T follicular helper cell (primary cell): ENCODE results near the gene NDUFV1.

Experiments
- DNase-seq: peaks from one replicate; pipeline ENCODE4 v3.0.0-alpha.2; 2020; ENCODE audit warnings: low read depth

The NDUFV1 gene

DNA sequence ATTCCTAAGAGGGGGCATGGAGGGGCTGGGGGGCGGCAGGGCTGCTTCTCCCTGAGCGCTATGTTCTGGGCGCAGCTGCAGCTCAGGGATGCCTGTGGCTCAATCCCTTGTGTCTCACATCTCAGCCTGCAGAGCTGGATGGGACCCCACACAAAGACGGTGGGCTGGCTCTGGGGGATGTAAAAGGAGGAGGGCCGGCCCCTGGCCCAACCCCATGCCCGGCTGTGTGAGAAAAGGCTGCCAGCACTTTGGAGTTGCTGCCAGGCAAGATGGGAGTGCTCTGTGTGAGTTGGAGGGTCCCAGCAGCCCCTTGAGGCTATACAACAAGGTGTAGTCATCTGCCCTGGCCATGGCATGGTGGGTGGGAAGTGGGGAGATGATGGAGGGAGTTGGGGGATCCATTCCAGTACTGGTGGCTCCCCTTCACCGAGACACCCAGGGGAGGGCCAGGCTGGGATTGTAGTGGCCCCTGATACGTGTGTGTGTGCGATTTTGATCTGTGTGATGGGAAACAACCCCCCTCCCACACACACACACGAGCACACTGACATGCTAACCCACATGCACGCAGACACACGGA lies 34.1 kb downstream of the NDUFV1 start:
- no peak for DNase-seq

DNA sequence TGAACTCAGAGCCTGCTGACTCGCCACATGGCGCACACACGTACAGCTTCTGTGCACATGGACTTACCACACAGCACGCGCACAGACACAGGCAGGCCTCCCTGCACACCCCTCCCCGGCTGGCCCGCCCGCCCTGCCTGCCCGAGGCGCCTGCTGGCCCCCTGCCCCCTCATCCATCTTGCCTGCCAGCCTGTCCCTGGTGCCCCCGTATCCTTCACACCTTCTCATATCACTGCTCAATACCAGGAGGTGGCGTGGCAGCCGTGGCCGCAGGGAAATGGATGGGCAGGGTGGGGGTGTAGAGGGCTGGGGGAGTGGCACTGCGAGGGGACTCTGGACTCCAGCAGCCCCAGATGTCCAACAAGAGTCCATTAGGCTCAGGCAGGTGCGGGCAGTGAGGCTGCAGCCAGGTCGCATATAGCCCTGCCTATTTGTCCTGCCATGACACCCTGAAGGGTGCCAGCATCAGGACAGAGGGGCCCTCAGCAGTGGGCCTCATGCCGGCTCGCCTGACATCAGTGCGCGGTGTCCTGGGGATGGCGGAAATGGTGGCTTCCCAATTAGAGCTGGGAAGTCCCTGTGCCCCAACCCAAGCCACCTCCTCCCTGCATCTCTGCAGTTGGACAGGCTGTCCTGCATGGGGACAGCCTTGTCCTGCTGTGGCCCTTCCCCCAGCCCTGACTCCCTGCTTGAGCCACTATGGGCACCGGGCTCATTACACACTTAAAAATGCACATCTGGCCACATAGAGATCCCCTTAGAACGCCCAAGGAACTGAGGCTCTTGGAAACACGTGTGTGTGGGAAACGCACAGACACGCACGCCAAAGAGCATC lies 34.8 kb downstream of the NDUFV1 start:
- no peak for DNase-seq

DNA sequence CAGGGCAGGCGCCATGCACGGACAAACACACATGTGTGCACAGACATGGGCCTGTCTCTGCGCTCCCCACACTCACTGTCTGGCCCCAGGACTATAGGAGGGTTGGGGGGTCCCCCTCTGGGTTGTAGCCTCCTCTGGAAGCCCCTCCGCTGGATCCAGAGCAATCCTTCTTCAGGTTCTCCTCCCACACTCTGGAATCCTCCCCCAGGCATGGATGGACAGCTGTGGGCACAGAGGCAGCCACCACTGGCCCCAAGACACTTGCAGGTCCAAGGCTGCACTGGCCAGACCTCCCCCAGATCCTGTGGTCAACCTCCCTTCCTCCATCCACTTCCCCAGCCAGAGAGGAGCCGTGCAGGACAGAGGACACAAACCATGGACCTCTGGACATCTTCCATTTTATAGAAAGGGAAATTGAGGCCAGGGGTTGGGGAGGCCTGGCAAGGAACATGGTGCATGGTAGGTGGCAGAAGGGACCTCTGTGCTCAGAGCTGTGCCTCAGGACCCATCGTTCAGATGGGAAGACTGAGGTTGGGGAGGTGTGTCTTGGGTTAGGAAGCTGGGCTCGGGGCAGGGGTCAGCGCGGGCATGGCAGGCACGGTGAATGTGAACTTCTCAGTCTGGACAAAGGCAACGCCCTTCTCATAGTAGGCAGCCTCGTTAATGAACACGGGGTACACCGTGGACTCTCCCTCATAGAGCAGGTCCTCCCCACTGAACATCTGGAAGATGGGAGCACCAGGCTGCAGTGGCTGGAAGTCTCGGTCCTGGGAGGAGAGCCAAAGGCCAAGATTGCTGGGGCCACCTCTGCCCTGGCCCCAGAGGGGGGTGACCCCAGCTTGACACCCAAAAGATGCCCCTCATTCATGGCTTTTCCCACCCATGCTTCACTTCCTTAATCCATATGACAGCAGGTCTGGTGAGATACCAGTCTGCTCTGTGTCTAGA lies 35.7 kb downstream of the NDUFV1 start:
- DNase-seq, result no peak

DNA sequence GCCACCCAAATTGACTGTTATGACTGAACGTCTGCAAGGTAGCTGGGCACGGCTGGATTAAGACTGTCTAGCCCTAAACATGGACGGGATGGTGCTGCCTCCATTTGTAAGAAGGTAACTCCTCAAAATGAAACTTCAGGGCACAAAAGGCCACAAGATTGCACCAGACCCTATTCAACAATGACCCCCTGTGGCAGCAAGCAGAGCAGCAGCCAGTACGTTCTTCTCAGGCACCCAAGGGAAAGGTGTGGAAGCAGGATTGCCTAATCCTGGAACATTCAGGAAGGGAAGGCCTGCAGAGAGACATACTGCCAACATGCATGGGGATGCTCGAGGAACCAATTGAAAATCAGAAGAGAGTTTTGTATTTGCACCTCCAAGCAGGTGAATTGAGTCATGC lies 37.3 kb downstream of the NDUFV1 start:
- DNase-seq, result no peak

DNA sequence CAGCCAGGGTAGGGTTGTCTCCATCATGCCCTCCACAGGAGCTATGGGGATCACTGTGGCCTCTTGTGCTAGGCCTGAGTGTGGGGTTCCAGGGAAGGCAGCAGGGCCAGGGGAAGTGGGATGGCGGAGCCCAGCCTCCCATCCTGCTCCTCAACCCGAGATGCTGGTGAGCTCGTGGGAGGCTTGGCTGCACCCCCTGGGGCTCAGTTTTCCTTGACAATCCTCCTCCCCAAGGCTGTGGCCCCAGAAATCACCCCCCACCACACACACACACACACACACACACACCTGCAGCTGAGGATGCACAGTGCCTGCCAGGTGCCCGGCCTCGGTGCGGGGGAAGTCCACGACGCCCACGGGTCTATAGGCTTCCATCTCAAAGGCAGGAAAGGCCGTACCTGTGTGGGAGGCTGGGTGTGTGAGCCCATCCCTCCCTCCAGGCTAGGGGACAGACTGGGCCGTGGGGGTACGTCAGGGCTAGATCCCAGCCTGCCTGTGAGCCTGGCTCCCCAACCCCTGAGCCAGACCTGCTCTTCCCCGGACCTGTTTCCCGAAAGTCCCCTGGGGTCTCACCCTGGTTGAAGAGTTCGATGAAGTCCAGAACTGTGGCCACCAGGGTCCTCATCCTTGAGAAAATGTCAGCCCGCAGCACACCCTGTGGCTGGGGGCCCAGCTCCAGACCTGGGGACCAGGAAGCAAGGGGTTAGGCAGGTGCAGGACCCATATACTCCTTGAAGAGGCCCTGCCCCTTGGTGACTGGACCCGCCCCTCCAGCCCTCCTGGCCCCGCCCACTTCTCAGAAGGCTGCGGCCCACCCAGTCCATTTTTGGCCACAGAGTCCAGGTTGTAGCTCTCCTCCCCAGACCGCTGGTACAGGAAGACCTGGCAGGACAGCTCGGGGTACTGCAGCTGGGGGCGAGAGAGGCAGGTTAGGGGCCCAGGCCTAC lies 38.0 kb downstream of the NDUFV1 start:
- DNase-seq, result no peak

DNA sequence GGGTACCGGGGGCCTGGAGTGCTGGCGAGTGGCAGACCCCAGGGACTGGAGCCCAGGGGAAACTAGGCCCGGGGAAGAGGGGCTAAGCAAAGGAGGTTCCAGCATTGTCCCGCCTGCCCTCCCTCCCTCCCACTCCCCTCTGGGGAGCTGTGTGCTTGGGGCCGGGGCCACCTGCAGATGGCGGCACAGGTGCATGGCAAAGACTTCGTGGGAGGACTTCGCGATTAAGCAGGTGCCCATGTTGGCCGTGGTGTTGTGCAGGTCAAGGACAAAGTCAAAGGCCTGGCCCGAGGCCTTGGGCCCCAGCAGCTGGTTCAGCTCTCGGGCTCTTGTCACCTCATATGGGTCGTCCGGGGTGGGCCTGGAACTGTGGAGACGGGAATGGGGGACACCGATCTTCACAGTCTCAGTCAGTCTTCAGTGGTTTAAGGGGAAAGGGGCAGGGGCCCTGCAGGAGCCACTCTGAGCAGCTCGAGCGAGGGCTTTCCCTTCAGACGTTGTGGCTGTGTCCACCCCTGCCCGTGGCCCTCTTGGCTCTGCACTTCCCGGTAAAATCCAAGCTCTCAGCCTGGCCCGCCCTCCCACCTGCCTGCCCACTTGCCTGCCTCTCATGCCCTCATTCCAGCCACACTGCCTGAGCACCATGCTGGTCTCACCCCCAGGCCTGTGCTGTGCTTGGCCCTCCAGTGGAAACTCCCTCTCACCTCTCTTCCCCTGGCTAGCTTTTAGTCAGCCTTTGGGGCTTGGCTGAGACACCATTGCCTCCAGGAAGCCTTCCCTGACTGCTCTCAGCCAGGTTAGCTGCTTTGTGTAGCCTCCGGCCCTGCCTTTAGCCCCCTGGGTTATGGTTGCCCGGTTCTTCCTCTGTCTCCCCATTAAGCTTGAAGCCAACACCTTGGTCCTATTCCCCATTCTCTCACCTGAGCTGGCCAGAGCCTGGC lies 39.1 kb downstream of the NDUFV1 start:
- no peak for DNase-seq

DNA sequence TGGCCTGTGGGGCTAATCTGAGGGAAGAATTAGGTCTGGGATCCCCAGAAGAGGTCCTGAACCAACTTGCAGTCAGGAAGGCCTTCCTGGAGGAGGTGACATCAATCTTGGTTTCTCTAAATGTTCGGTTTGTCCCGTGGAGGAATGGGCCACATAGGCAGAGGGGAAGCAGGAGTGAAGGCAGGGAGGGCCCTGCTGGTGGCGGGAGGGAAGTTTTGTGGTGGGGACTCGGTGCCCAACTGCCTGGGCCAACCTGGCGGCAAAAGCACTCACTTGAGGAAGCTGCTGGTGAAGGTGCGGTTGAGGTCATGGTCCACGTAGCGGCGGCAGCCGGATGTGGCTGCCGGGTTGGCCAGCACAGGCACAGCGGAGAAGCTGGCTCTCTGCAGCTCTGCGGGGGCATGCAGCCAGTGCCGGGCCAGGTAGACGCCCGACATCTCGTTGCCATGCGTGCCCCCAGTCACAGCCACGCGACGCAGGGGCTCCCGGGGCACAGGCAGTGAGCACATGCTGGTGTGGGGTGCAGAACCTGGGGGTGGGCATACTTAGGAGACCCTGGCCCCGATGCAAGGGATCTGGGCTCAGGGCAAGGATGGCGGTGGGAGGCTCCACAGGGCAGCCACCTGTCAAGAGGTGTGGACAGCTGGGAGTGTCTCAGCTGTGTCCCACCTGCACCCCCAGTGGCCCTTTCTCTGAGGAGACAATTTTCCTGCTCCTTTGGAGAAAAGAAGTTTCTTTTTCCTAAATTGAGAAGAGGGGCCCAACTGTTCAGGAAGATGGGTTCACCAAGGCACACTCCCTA lies 40.0 kb downstream of the NDUFV1 start:
- DNase-seq, result no peak

DNA sequence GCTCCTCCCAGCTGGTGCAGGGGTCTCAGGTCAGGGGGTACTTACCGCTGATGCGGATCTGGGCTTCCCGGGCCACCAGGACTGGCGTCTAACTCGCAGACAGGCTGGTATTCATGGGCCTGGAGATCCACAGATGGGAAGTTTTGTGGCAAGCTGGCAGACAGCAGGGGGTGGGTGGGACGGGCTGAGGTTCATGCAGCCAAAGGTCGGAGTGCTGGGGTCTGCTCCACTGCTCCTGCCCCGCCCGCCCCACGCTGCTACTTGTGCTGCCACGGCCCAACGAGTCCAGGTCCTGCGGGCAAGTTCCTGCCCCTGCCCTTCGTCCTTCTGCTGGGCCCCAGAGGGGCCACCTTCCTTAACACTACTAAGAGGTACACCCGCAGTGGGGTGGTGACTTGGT lies 40.7 kb downstream of the NDUFV1 start:
- DNase-seq, result no peak

DNA sequence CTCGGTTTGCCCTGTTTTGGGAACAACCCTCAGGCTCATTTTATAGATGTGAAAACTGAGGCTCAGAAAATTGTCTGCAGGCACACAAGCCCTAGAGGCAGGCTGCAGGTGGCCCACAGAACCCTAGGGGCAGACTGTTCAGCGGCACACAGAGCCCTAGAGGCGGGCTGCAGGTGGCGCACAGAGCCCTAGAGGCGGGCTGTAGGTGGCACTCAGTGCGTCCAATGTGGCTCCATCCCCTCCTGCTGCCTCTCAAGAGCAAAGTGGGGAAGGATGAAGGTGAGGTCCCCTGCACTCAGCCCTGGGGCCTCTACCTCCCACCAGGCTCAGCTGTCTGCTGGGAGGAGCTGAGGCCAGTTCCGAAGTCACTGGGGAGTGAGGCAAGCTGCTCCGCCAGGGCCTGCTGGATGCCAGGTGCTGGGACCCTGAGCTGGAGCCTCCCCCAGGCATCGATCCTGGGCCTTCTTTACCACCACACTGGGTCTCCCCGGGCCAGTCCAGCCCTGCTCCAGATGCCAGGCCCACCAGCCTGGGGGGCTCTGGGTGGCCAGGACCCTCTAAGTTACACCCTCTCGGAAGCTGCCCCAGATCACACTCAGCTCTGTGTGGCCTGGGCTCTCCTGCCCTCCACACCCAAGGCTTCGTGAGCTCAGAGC lies 41.5 kb downstream of the NDUFV1 start:
- peak; percentile 38 for DNase-seq

DNA sequence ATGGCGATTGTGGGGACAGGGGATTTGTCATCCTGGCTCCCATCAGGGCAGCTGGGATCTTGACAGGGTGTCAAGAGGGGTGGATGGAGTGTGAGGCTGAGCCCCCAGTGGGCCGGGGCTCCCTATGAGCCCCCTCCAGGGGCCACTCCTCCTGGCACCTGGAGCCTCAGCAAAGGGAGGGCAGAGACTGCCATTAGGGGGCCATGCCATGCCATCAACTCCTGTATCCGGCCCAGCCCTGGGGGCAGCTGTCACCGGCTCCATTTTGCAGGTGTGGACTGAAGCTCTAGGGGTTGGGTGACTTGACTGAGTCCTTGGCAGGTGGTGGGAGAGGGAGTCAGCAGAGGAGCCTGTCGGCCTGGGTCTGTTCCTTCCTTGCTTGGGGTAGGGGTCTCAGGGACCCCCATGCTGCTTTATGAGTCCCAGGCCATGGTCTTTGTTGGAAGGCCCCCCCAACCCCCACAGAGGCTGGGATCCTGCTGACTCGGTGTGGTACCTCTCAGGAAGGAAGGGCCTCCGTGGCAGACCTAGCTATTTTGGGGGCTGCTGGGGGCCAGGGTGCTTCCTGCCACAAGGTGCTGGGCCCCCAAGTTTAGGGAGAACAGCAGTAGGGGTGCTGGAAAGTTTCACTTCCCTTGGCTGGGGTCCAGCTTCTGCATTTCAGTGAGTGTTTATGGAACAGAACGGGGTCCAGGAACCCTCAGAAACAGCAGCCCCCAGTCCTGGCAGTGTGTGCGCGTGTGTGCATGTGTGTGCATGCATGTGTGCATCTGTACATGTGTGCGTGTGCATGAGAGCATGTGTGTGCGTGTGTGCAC lies 42.3 kb downstream of the NDUFV1 start:
- no peak for DNase-seq

DNA sequence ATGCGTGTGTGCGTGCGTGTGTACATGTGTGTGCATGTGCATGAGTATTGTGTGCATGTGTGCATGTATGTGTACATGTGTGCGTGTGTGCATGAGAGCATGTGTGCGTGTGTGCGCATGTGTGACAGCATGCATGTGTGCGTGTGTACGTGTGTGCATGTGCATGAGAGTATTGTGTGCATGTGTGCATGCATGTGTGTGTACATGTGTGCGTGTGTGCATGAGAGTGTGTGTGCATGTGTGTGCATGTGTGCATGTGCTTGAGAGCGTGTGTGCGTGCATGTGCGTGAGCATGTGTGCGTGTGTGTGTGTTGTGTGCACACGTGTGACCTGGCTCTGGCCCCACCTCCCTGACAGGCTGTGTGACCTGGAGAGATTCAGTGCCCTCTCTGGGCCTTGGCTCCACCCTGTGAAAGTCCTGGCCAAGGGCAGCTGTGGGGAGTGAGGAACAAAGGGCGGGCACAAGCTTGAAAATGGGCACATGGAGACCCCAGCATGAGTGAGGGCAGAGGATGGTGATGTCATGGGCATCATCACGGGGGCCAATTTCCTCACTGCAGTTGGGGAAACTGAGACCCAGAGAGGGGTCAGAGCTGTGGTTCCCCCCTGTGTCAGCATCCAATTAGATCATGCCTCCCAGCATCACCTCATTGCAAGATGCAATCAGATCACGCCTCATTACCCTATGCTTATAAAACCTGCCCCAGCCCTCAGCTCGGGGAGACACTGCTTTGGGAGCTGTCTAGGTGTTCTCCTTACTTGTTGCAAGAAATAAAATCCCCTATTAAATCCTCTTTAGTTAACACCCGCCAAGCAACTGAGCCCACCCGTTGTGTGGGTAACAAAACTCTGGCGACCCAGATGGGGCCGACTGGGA lies 43.1 kb downstream of the NDUFV1 start:
- no peak for DNase-seq

DNA sequence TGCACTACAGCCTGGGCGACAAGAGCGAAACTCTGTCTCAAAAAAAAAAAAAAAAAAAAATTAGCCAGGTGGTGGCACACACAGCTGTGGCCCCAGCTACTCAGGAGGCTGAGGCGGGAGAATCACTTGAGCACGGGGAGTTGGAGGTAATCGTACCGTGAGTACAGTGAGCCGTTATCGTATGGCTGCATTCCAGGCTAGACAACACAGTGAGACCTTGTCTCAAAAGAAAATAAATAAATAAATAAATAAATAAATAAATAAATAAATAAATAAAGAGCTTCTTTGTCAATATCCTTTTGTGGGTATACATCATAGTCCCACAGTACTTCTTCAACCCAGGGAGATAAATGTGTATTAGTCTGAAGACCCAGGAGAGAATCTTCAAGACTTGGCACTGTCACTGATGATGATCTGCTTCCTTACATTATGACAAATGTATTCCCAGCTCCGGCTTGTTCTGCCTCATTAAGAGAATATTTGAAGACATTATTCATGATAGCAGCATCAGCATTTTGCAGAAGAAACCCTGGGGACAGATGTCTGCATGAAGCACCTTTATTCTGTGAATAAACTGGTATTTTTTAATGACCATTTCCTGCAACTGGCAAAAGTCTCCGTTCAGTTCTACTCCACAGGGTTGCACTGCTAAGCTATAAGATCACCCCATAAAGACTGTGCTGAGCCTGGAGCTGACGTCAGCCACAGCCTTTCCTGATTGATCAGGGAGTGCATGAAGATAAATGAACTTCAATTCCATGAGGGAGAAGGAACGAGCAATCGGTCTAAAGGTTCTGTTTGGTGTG lies 45.4 kb downstream of the NDUFV1 start:
- DNase-seq, result no peak

DNA sequence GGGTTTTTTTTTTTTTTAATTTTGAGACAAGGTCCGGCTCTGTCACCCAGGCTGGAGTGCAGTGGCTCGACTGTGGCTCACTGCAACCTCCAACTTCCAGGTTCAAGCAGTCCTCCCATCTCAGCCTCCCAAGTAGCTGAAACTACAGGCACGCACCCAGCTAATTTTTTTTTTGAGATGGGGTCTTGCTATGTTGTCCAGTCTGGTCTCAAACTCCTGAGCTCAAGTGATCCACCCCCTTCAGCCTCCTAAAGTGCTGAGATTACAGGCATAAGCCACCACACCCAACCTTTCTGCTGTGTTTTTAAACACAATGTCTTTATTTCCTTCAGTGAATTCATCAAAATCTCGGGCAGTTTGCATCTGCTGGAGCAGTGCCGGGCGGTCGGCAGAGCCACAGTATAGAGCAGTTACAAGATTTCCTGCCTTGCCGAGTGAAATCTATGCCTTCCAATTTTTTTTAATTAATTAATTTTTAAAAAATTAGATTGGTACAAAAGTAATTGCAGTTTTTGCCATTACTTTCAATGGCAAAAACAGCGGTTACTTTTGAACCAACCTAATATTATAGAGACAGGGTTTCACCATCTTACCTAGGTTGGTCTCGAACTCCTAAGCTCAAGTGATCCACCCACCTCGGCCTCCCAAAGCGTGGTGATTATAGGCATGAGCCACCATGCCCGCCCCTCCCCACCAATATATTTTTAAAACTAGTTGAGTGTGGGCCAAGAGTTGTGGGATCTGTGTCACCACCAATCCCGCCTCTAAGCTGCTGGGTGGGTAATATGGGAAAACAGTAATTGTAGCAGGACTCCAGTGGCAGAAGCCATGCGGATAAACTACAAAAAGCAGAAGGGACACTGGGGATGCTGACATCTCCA lies 46.5 kb downstream of the NDUFV1 start:
- DNase-seq, result no peak

DNA sequence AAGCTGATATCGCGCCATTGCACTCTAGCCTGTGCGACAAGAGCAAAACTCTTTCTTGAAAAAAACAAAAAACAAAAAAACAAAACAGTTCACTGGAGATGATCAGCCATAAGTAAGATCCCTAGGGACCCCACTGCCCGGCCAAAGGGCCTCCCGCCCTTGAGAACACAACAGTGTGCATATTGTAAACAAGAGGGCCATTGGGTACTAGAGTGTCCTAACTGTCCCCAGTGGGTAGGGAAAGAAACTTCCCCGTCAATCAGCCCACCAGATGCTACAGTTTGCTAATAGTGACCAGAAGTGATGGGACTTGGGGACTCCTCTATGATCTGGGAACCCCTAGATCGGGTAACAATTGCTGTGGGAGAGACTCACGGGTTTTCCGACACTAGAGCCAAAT lies 47.5 kb downstream of the NDUFV1 start:
- no peak for DNase-seq

DNA sequence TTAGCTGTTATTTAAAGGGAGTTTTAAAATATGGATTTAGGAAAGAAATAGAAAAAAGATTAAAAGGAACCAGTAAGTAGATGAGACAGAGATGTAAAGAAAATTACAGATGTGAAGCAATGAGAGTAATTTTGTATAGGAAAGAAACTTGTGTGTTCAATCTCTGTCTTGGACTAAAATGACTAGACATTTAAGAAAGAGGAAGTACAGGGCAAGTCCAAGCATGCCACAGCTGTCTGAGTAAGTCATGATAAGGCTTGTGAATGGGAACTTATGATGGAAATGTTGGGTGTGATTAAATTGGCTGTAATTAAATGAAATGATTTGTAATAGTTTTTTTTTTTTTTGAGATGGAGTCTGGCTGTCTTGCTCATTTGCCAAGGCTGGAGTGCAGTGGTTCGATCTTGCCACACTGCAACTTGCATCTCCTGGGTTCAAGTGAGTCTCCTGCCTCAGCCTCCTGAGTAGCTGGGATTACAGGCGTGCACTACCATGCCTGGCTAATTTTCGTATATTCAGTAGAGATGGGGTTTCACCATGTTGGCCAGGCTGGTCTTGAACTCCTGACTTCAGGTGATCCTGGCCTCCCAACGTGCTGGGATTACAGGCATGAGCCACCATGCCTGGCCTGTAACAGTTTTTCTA lies 49.7 kb downstream of the NDUFV1 start:
- no peak for DNase-seq
